GM12891 (cell line): ENCODE results near the gene IMPDH1.

ENCODE experiments used
- POLR2A ChIP-seq: IDR thresholded peaks from 2 replicates; pipeline ENCODE4 v1.6.1; 2011; ENCODE audit warnings: low read depth, low read length, control low read depth
- POLR2AphosphoS5 ChIP-seq: IDR thresholded peaks from 2 replicates; pipeline ENCODE4 v1.6.1; 2011; ENCODE audit warnings: low read depth, low read length, control low read depth
- SPI1 ChIP-seq: IDR thresholded peaks from 2 replicates; pipeline ENCODE4 v1.6.1; 2011; ENCODE audit warnings: low read depth, low read length, control low read depth
- TAF1 ChIP-seq: IDR thresholded peaks from 2 replicates; pipeline ENCODE4 v1.6.1; 2011; ENCODE audit warnings: low read depth, low read length, control low read depth

- TF ChIP-seq POLR2A (no peak), SPI1 (no peak), POLR2AphosphoS5 (peak; percentile 1; the same call in 1 of the 2 replicates), TAF1 (no peak)
Observed at GRCh38 chr7:128390871-128391565, 18.8 kb downstream of the IMPDH1 start.
